Stimulated activated CD8-positive, alpha-beta memory T cell treated with anti-CD3 and anti-CD28 coated beads, Interleukin-12 subunit alpha, Interleukin-12 subunit beta, amount 100 ng/mL, for 24 hours (primary cell): Measurements from ENCODE around the gene TRIM59.

Experiments used
- DNase-seq: peaks from one replicate; pipeline ENCODE4 v3.0.0-alpha.2; 2020; ENCODE audit errors: extremely low read depth

The TRIM59 gene

DNA sequence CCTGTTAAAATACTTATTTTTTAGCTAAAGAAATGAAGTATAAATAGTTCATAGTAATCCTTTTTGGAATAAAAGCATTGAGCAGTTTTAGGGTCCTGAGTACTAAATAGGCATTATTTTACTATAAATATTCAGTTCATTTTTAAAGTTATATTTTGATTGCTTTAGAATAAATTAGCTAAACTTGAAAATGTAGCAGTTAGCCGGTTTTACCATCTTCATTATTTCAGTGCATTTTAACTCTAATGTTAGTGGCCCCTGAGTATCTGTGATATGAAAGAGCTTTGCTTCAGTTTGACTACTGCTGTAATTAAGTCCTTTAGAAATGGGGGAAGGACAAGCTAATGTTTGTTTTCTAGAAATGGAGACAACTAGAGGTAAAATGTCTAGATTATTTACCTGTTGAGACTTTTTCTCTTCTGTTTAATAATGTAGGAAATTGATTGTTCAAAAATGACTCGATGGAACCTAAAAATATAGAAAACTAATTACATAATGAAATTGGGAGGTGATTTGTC lies 46.5 kb downstream of the TRIM59 start:
- DNase-seq = no peak

GRCh38 chr3:160402221-160403027 lies 47.2 kb downstream of the TRIM59 start:
- no peak for DNase-seq

GRCh38 chr3:160401291-160402095 lies 48.1 kb downstream of the TRIM59 start:
- no peak for DNase-seq

DNA sequence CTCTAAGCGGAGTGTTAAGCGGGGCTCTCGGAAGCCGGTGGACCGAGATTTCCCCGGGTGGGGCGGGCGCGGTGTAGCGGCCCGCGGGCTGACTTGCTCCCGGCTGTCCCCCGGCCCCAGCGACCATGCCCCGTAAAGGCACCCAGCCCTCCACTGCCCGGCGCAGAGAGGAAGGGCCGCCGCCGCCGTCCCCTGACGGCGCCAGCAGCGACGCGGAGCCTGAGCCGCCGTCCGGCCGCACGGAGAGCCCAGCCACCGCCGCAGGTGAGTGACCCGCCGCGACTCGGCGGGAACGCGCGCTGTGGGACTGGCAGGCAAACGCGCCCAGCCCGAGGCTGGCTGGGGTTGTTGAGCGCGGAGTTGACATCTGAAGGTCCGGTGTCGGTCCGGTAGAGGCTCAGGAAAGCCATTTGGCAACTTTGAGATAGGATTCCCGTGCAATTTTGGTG lies 48.9 kb downstream of the TRIM59 start:
- DNase-seq = no peak

DNA sequence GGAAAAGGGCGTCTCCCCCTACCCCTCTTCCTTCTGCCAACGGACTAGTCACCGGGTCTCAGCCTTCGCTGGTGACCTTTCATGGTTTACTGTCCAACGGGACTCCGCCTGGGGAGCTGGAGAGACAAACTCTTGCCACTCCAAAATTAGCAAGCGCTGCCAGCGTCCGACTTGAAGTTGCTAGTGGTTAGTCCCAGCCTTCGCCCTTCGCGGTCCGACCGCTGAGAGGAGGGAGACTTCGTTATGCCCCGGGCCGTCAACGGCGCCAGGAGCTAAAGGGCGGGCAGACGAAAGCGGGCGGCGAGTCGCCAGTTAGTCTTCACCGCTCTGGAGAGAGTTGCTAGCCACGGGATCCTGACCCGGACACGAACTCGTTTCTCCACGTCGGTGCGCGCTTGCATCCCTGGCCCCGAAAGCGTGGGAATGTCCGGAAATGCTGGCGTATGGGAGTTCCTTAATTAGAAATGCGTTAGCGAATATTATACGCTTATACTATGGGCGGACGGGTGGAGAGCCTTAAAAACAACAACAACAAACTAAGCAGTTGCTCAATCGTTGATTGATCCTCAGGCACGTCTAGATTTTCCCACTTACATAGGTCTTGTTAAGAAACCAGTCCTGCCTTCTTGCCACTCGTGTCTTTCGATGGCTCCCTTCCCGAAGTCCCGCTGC lies 49.4 kb downstream of the TRIM59 start:
- DNase-seq = no peak

GRCh38 chr3:160399125-160400029 lies 50.2 kb downstream of the TRIM59 start, which contains the start of the genes IFT80 and SMC4:
TSS of gene IFT80 (minus strand) at chr3:160399225. CDS start at chr3:160384600, 14,625 bp downstream.
TSS of gene SMC4 (plus strand) at chr3:160399650. CDS start at chr3:160400827, 1,177 bp downstream.
- DNase-seq = peak; percentile 85

GRCh38 chr3:160398820-160399124 lies 50.8 kb downstream of the TRIM59 start:
- no peak for DNase-seq

GRCh38 chr3:160395297-160395696 lies 54.3 kb downstream of the TRIM59 start:
- DNase-seq = no peak

GRCh38 chr3:160394009-160394392 lies 55.6 kb downstream of the TRIM59 start:
- DNase-seq = no peak

- no peak for DNase-seq
Measured at GRCh38 chr3:160393346-160394008, 56.1 kb downstream of the TRIM59 start.

GRCh38 chr3:160392798-160393197 lies 56.8 kb downstream of the TRIM59 start:
- no peak for DNase-seq

DNA sequence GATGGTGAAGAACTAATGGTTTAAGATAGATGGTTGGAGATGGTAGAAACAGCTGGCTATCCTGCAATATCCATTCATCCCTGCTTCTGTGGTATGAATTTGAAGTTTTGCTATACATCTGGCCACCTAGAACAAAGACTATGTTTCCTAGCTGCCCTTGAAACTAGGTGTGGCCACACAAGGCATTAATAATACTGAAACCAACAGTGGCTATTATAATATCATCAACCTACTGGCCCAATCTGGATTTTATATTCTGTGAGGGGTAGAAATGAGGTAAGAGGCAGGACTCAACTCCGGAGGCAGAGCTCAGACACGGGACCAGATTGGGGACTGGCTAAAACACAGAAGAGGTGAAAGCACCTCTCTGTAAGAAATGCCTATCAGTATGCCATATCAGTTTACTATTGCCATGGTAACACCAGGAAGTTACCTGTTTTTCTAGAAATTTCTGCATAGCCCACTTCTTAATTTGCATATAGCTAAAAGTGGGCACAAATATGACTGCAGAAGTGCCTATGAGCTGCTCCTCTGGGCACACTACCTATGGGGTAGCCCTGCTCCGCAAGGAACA lies 58.9 kb downstream of the TRIM59 start:
- DNase-seq = no peak
